ENCODE results near the gene ARHGAP42. TPM values are rescaled to one million over a fixed set of nuclear protein-coding genes. Genes with fewer than 3 reads are reported as not detected.

Gene ARHGAP42
- total and polyA plus RNA-seq, 2 experiments from 2014 or later = 64.8 to 135 TPM

DNA sequence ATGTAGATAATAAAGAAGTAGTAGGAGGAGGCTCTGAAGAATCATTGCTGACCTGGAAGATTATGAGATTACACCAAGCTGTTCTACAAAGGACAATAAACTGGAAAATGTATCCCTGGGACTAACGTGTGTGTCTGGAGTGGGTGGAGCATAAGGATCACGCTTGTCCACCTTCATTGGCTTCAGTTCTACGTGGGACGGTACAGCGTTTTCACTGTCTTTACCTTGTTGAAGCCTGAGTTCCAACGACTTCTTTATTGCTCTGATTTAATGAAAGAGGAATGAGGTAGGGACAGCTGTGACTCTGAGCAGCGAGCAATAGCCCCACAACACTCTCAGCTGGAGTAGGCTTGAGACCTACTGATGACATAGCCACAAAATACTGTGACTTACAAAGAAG, 87.0 kb downstream of the ARHGAP42 start:
- Histone ChIP-seq H3K27ac (peak overlapping the region; percentile 71), H3K36me3 (peaks cover 21% of the 10 kb centered on the region)
- DNase-seq (ENCODE audit: low read depth in 1 of 2, low spot score in 1 of 2) = no peak

GRCh38 chr11:100774859-100775258, 87.8 kb downstream of the ARHGAP42 start:
- Histone ChIP-seq H3K4me3 (no peak overlapping the region), H3K27ac (peak overlapping the region; percentile 71), H3K36me3 (peaks cover 21% of the 10 kb centered on the region), H3K27me3 (no peaks in the 10 kb centered on the region), H3K4me1 (ENCODE audit: low read depth) (peaks cover 20% of the 10 kb centered on the region), H3K9me3 (ENCODE audit: low read depth) (no peaks in the 10 kb centered on the region)
- TF ChIP-seq CTCF (IDR thresholded peaks at IDR 0.05; ENCODE audit: low read depth, low read length) = no peak
- DNase-seq (ENCODE audit: low read depth in 1 of 2, low spot score in 1 of 2) = no peak

More for the DNA sequence above, 87.0 kb downstream of the ARHGAP42 start:
- H3K9me3 ChIP-seq (ENCODE audit: low read depth) = no peaks in the 10 kb centered on the region
- no peak for TF ChIP-seq CTCF (IDR thresholded peaks at IDR 0.05; ENCODE audit: low read depth, low read length)
- H3K4me3 ChIP-seq = no peak overlapping the region
- H3K27me3 ChIP-seq = no peaks in the 10 kb centered on the region
- H3K4me1 ChIP-seq (ENCODE audit: low read depth) = peaks cover 24% of the 10 kb centered on the region

GRCh38 chr11:100776212-100776896, 89.3 kb downstream of the ARHGAP42 start:
- peak overlapping the region; percentile 31 for H3K27ac ChIP-seq
- H3K27me3 ChIP-seq = no peaks in the 10 kb centered on the region
- no peak for TF ChIP-seq CTCF (IDR thresholded peaks at IDR 0.05; ENCODE audit: low read depth, low read length)
- no peaks in the 10 kb centered on the region for H3K9me3 ChIP-seq (ENCODE audit: low read depth)
- DNase-seq (ENCODE audit: low read depth in 1 of 2, low spot score in 1 of 2) = peak in 1 of 2 donors; percentile 72
- peaks cover 20% of the 10 kb centered on the region for H3K4me1 ChIP-seq (ENCODE audit: low read depth)
- peaks cover 15% of the 10 kb centered on the region for H3K36me3 ChIP-seq
- H3K4me3 ChIP-seq = no peak overlapping the region

DNA sequence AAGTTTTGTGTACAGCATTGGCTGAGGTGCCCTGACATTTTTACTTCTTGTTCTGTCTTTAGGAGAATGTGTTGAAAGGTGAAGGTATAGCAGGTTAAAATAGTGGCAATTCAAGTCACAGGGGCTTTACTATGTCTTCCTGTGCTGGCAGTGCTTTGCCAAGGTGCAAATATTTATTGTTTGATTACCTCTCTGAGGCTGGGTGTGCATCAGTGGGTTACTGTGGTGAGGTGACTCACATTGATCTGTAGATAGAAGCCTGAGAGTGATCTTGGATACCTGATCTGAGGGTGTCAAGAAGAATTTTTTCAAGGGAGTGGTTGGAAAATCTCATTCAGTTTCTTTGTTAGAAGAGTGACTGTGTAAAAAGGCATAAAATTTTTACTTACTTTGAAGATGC, 90.0 kb downstream of the ARHGAP42 start:
- peaks cover 15% of the 10 kb centered on the region for H3K36me3 ChIP-seq
- no peak for DNase-seq (ENCODE audit: low read depth in 1 of 2, low spot score in 1 of 2)
- H3K27ac ChIP-seq = no peak overlapping the region
- no peaks in the 10 kb centered on the region for H3K27me3 ChIP-seq
- H3K4me3 ChIP-seq = no peak overlapping the region
- H3K4me1 ChIP-seq (ENCODE audit: low read depth) = peaks cover 20% of the 10 kb centered on the region
- TF ChIP-seq CTCF (IDR thresholded peaks at IDR 0.05; ENCODE audit: low read depth, low read length) = no peak
- H3K9me3 ChIP-seq (ENCODE audit: low read depth) = no peaks in the 10 kb centered on the region

- DNase-seq (ENCODE audit: low read depth in 1 of 2, low spot score in 1 of 2) = no peak
- Histone ChIP-seq H3K9me3 (ENCODE audit: low read depth) (no peaks in the 10 kb centered on the region), H3K27me3 (no peaks in the 10 kb centered on the region), H3K4me3 (no peak overlapping the region), H3K27ac (peak overlapping the region; percentile 5), H3K36me3 (peaks cover 12% of the 10 kb centered on the region), H3K4me1 (ENCODE audit: low read depth) (peaks cover 20% of the 10 kb centered on the region)
- no peak for TF ChIP-seq CTCF (IDR thresholded peaks at IDR 0.05; ENCODE audit: low read depth, low read length)
Observed at GRCh38 chr11:100777736-100778135, 90.6 kb downstream of the ARHGAP42 start.
